ENCODE results near the gene PLEKHM1. TPM values are rescaled to one million over a fixed set of nuclear protein-coding genes. Genes with fewer than 3 reads are reported as not detected.
A peak's percentile ranks its signal among the peaks of the same experiment; 100 is the strongest.
"Not testable (repeated sequence)": the region's sequence is repeated elsewhere in the genome, so short reads cannot be mapped to it uniquely, and the experiment has no call there.

The PLEKHM1 gene
- total RNA-seq (2014; rRNA removed; shearing (Covaris generic)): 8.5 and 10.5 TPM in 2 replicates

DNA sequence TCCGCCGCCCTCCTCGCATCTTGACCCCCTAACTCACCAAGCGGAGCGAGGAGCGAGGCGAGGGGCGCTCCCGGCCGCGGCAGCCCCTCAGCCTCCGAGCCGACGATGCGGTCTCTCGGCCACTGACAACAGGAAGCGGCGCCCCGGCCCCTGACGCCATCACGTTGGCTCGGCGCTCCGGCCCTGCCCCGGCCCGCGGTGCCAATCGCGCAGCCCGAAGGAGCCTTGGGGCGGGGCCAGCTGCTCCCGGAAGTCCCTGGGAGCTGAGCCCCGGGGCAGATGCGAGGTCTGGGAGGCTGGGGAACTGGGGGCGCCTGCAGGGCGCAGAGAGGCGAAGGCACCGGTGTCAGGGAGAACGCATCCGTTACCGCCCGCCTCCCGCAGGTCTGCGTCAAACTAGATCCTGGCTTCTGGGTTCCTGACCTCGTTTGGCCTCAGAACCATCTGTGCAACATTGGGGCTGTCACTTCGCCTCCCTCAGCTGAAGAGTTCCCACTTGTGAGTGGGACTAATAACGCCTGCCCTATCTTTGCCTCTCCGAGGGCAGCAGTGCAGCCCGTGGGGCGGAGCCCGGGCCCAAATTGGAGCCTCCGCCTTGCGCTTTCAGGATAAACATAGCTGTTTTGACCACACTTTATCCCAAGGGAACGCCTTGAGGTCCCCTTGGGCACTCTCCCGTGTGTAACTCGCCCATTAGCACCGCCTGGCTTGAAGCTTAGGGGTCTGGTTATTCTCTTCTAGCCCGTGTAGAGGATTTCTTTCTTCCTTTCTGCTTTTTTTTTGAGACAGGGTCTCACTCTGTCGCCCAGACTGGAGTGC, at the start of gene PLEKHM1:
TSS of gene PLEKHM1 (minus strand) at position 107 of the 819 bp plus-strand sequence. CDS start 8,237 bp downstream, outside the sequence.
- DNase-seq (ENCODE audit: low spot score): peak; percentile 73

DNA sequence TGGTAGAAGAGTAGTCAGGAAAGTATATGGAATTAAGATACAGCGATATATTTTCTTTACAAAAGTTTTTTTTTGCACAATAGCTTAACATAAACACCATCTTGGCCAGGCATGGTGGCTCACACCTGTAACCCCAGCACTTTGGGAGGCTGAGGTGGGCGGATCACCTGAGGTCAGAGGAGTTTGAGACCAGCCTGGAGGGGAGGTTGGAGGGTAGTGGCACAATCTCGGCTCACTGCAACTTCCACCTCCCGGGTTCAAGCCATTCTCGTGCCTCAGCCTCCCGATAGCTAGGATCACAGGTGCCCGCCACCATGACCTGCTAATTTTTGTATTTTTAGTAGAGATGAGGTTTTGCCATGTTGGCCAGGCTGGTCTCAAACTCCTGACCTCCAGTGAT, 47.6 kb upstream of the PLEKHM1 start:
- DNase-seq (ENCODE audit: low spot score): not testable (repeated sequence)

DNA sequence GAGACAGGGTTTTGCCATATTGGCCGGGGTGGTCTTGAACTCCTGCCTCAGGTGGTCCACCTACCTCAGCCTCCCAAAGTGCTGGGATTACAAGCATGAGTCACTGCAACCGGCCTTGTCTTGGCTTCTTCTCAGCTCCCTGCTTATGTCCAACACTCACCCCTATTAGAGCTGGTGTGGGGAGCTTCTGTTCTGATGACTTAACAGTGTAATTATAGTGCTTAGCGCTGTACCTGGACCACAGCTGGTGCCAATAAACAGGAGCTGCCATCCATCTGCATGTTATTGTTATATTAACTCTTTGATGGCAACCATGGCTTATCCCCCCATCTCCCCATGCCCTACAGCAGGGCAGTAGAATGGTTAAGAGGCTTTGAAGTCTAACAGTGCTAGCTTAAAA, 15.6 kb upstream of the PLEKHM1 start:
- DNase-seq (ENCODE audit: low spot score): not testable (repeated sequence)

DNA sequence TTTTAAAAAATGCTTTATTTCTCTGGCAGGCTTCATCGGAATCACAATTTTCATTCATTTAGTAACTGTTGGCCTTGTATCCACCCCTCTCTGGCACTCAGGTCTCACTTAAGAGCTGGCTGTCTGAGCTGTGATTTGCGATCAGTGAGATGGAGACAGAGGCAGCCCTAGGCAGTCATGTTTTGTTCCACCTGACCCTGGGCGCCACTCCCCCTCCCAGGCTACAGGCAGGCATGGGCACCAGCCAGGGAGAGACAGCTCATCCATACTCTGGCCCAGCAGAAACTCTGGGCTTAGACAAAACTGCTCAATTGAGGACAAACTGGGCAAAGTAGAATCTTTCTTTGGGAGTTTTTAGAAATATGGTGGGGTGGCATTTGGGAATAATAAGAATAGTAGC, 14.7 kb upstream of the PLEKHM1 start:
- not testable (repeated sequence) for DNase-seq (ENCODE audit: low spot score)

DNA sequence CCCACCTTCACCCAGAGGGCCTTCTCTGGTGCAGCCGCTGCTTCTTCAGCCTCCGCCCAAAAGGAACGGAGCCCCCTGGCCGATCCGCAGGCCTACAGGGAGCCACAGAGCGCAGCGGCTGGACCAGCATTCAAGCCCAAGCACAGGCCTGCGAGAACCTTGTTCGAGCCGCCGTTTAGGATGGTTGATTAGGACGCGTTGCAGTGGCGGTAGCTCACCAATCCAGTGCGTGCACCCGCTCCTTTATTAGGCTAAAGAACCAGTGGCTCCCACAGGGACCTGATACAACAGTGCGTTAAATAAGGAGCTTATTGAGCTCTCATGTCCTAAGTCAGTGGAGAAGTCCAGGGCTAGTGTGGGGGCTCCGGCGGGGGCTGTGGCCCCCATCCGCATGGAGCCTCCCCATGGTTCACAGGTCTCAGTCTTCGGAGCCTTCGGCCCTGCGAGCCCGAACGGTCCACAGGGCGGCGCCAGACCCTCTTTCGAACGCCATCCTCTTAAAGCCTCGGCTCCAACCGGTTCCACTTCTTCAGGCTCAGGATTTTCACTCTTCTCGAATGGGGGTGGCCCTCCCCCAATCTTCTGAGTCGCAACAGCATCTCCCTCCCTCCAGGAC, 10.7 kb upstream of the PLEKHM1 start:
- DNase-seq (ENCODE audit: low spot score): not testable (repeated sequence)

DNA sequence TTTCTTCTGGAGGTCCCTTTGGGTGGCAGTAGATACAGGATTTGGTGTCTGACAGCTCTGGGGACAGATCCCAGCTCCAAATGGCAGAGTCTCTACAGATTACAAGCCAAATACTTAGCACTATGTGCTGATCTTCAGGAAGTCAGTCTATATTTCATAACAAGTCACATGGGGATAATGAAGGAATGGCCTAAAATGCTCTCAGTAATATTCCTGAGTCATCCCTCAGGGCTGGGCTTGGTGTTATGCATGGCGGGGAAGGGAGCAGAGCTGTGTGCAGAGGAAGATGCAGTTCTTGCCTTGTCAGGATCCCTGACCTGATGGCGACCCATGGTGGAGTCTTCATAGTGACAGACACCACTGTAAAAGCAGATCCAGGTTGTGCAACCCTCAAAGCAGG, 10.0 kb upstream of the PLEKHM1 start:
- not testable (repeated sequence) for DNase-seq (ENCODE audit: low spot score)

DNA sequence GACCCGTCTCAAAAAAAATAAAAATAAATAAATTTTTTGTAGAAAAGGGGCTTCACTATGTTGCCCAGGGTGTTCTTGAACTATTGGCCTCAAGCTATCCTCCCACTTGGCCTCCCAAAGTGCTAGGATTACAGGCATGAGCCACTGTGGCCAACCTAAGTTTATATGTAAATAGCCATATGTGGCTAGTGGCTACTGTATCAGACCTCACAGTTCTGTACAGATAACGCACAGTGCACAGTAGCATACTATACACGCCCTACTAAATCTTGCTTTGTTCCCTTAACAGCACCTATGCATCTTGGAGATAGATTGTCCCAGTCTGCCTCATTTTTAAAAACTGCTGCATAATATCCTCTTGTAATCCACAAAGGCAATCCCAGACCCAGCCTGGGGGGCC, 8.7 kb upstream of the PLEKHM1 start:
- not testable (repeated sequence) for DNase-seq (ENCODE audit: low spot score)

DNA sequence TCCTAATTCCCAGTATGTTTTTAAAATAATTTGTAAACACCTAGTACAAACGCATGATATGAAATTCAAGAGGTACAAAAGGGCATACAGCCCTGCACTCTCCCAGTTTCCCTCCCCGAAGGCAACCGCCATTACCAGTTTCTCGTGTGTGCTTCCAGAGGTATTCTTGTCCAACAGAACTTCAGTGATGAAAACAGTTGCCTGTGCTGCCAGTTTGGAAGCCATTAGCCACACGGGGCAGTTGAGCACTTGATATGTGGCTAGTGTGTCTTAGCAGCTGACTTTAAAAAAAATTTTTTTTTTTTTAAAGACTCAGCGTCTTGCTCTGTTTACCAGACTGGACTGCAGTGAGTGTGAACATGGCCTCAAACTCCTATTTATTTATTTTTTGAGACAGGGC, 7.9 kb upstream of the PLEKHM1 start:
- not testable (repeated sequence) for DNase-seq (ENCODE audit: low spot score)

DNA sequence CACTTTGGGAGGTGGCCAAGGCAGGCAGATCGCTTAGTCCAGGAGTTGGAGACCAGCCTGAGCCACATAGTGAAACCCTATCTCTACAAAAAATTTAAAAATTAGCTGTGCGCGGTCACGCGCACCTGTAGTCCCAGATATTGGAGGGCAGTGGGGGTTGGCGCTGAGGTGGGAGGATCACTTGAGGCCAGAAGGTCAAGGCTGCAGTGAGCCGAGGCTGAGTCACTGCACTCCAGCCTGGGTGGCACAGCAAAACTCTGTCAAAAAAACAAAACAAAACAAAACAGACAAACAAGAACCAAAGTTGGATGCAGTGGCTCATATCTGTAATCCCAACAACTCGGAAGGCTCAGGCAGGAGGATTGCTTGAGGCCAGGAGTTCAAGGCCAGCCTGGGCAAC, 6.9 kb upstream of the PLEKHM1 start:
- not testable (repeated sequence) for DNase-seq (ENCODE audit: low spot score)

DNA sequence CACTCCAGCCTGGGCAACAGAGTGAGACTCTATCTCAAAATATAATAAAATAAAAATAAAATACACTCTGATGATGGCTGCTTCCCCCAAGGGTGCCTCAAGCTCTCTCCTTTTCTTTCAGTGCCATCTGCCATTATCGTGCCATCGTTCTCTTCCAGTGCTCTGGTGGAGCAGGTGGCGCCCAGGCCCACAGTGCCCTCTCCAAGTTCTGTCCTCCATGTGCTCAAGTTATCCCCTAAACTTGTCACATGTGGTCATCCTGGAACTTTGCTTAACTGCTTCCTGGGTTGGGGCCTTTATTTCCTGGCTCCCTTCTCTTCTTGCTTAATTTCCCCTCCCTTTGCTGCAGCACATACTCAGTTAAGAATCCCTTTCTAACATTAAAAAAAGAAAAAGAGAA, 6.0 kb upstream of the PLEKHM1 start:
- DNase-seq (ENCODE audit: low spot score): not testable (repeated sequence)

DNA sequence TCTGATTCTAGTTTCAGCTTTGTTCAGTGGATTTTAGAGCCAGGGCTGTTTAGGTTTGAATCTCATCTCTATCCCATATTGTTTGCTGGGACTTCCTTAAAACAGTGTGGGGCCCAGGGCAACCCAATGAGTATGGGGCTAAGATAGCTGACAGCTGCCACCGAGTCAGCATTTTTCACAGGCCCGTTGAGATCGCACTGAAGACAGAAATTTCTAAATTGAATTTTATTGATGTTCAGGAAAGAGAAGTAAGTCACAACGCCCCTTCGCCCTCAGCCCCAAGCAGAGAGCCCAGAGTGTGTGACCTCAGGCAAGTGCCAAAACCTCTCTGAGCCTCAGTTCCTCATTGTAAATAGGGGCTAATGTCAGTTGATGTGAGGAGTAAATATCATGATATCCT, 4.0 kb upstream of the PLEKHM1 start:
- not testable (repeated sequence) for DNase-seq (ENCODE audit: low spot score)

DNA sequence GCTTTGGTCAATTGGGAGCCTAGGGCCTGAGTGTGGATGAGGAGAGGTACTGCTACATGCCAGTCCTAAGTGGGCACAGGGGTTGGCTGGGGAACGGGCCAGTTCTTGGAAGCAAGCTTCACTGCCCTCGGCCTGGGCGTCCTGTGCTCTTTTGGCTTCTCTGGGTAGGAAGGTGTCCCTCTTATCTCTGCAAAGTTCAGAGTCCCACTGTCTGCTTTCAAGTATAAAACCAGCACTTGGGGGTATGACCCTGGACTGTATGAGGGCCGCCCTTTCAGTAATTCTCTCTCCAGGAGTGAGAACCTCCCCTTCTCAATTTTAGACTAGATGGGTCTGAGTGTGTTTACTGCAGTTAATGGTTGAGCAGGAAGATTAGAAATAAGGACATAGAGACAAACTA, 1.6 kb upstream of the PLEKHM1 start:
- DNase-seq (ENCODE audit: low spot score): not testable (repeated sequence)

DNA sequence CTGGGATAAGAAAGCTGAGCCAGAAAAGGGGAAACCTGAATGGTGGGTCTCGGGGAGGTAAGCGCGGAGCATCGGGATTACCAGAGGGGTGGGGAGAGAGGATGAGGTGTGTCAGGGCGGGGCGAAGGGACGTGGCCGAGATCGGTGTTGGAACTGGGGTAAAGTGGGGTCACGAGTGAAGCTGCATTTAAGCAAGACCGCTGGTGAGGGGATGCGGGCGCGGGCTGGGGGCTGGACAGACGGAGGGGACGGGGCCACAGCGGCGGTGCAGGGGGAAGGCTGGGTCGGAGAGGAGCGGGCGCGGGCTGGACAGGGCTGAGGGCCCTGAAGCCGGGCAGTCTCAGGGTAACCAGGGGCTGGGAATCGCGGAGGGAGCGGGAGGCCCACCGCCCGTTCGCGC, 323 bp downstream of the PLEKHM1 start:
- DNase-seq (ENCODE audit: low spot score): not testable (repeated sequence)

DNA sequence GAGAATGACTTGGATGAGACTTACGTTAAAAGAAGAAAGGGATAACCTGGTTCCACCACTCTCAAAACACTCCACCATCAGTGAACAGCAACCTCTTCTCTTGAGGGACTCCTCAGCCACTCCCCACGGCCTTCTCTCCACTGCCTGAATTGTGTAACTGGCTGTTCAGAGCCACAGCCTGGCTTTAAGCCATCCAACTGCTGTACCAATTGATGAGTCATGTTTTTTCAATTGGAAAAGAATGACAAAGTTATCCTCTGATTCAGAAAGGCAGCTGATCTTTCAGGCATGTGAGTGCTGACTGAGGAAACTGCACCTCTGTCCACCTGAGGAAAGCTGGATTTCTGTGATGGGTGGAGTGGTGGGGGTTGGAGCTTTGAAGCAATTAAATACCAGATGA, 2.8 kb downstream of the PLEKHM1 start:
- peak; percentile 89 for DNase-seq (ENCODE audit: low spot score)

DNA sequence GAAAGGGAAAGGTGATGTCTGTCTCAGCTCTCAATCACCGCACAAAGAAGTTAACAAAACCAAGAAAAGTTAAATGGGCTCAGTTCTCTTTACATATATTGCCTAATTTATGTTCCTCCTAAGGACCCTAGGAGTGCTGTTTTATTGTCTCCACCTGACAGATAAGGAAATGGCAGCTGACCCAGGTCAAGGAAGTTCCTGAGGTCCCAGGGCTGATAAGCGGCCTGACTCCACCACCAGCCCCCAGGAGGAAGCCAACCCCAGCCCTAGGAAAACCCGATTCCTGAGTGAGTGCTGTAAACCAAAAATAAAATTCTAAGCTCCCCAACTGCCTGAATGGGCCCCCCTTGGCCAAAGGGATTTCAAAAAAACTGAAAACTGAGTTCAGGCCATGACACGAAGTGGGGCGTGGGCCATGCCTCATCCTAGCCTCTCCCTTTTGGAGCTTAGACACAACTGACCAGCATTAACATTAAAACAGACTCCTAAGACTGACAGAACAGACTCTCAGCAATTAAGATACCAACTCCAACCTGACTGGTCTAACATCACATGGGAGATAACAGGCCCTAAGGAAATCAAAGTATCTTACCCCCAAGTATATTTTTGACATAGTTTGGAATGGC, 6.8 kb downstream of the PLEKHM1 start:
- not testable (repeated sequence) for DNase-seq (ENCODE audit: low spot score)

DNA sequence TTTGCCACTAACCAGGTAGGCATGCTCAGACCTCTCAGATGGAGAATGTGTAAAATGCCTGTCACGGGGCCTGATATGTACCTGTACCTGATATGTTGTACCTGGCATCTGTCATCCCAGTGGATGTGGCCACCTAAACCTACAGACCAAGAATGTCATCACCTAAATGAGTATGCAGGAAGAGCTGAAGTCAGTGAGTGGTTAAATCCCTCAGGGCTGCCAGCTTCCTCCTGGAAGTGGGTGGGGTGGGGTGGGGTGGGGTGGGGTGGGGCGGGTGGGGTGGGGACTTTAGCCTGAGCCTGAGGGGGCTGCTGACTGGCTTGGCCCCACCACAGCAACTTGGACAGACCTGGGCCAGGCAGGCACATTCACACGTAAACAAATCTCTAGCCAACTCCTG, 7.3 kb downstream of the PLEKHM1 start:
- DNase-seq (ENCODE audit: low spot score): not testable (repeated sequence)

DNA sequence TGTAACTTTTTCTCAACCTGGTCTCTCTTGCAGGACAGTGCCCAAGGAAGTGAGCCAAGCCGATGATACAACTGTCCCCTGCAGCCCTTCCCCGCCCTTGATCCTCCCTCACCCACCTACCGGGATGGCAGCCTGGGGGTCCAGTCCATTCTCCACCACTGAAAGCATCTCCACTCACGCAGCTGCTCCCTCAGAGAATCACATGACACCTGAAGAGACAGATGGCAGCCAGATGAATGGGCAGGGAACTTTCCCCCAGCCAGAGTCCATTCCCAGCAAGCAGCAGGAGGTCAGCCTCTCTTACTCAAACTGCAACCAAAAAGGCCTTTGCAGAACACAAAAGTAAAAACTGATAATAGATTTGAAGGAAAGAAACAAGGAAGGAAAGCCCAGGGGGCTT, 8.2 kb downstream of the PLEKHM1 start:
- not testable (repeated sequence) for DNase-seq (ENCODE audit: low spot score)

DNA sequence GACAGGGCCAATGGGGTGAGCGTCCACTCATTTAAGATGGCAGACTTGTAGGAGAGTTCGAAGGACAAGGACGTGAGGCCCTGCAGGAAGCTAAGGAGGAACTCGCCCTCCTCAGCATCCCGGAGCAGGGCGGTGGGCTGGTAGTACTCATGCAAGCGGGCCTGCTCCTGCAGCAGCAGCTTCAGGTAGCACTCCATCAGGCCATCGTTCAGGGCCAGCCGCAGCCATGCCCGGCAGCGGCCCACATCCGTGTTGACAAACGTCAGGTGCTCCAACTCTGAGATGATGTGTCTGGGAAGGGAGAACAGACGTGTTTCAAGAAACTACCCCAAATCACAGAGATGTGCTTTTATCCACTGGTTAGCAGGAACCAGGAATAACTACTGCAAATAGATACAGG, 15.1 kb downstream of the PLEKHM1 start:
- not testable (repeated sequence) for DNase-seq (ENCODE audit: low spot score)

DNA sequence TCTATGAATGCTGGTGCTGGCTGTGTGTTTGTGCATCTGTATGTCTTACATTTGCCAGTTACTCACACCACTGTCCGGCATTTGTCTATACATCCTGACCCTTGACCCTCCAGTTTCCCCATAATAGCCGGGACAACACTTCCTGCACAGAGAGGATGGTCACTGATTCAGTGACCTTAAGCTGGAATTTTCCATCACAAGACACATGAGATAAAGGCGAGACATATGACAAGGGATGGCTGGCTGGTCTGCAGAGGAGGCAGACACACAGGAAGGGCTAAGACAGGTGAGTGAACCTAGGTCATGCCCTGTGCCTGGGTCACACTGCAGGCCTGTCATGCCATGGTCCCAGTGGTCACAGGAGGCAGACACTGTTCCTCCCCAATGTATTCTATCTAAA, 18.3 kb downstream of the PLEKHM1 start:
- not testable (repeated sequence) for DNase-seq (ENCODE audit: low spot score)

DNA sequence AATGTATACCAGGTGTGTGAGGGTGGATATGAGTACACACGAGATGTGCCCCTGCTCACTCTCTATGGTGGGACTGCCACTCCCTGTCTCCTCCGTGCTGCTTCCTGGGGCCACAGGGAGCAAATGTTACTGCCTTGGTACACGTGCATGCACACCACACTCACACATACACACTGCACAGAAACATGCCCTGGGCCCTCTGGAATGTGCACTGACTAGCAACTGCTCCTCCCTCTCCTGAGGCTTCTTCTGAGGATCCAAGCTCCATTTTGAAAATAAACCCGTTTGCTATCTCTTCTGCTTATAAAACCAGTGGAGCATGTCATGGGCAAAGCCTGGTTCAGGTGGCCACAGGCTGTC, 21.3 kb downstream of the PLEKHM1 start:
- not testable (repeated sequence) for DNase-seq (ENCODE audit: low spot score)

DNA sequence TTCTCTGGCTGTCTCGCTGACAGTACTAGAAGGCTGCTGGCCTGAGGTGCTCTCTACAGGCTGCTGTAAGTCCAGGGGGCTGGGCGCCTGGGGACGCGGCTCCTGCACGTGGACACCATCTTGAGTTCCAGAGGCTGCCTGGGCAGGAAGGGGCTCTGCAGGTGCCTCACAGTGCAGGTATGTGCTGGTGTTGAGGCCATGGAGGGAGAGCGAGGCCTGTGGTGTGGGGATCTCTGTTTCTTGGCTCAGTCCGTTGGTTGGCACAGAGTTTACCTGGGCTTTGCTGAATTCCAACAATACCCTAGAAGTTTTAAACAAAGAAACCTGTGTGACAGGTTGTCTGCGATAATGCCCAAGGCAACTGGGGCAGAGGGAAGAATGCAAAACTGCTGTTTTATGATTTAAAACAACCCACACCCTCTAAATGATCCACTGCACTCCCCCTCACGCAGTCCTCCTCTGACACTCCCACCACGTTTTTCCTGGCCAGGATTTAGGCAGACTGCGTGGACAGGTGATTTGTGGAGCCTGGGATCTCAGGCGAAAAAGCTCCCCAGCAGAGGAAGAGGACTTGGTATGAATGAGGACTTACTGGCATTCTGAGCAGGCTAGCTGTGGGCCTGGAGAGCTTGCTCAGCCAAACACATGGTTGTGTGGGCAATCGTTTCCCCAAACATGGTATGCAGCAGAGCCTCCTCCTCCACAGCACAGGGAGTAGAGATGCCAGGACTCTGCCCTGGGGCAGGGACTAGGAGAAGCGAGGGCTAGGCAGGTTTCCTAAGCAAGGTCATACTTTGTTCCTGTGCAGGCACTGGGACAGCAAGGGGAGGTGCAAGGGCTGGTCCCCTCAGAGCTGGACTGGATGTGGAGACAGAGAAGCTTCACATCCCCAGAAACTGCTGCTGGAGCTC, 22.0 kb downstream of the PLEKHM1 start:
- not testable (repeated sequence) for DNase-seq (ENCODE audit: low spot score)
